ENCODE data around the gene OBP2B.
"Not testable (repeated sequence)": the region's sequence is repeated elsewhere in the genome, so short reads cannot be mapped to it uniquely, and the experiment has no call there.

Gene OBP2B

GRCh38 chr9:133221177-133221809 lies 12.2 kb upstream of the OBP2B start:
- no peak for DNase-seq

DNA sequence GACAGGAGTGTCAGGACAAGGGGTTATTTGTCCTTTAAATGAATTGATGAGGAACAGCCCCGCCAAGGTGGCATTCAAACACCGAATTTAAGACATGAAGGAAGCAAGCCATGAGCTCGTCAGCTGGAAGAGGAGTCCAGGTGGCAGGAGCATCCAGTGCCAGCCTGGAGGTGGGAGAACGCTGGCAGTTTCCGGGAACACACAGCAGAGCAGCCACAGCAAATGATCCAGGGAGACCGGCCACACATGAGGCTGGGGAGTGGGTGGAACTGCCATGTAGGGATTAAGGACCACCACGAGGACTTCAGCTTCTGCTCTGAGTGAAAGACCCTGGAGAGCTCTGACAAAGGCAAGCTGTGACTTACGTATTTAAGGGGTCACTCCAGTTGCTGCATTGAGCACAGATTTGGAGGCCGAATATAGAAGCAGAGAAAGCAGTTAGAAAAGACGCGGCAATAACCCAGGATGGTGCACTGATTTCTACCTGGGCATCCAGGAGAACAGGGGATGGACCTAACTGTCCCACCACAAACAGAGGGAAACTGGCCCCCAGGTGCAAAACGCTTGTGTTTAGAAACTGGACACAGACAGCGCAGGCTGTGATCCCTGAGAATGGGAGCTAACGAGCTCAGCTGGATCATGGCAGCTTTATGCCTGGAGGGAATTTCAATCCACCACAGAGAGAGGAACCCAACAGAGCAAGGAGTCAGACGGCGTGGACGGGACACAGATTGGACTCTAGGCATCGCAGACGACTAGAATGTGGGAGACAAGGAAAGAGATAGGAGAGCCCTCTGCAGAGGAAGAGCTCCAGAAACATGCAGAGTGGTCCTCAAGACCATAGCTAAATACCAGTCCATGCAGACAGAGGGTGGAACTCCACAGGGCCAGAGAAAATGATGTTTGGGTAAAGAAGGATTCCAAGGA lies 9.3 kb upstream of the OBP2B start:
- not testable (repeated sequence) for DNase-seq

GRCh38 chr9:133217333-133217988 lies 8.4 kb upstream of the OBP2B start:
- not testable (repeated sequence) for DNase-seq

GRCh38 chr9:133214276-133214675 lies 5.2 kb upstream of the OBP2B start:
- DNase-seq = not testable (repeated sequence)

DNA sequence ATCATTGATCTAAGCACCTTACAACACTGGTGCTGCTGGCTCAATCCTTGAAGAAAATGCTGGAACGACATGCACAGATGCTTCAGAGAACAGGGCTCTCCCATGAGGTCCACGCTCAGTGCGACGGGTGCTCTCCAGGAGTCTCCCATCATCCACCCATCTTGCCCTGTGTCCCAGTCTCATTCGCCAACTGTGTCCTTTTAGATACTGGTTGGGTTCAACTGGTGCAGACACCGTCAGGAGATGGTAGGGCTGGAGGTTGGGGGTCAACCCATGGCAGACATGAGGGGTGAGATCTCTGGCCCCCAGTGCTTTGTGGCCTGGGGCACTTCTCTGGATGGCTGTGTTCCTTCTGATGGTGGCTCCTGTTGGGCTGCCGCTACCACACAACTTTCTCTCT lies 1.6 kb upstream of the OBP2B start:
- DNase-seq = no peak

- DNase-seq = no peak
These were observed 1.1 kb upstream of the OBP2B start for GRCh38 chr9:133210202-133210532.

DNA sequence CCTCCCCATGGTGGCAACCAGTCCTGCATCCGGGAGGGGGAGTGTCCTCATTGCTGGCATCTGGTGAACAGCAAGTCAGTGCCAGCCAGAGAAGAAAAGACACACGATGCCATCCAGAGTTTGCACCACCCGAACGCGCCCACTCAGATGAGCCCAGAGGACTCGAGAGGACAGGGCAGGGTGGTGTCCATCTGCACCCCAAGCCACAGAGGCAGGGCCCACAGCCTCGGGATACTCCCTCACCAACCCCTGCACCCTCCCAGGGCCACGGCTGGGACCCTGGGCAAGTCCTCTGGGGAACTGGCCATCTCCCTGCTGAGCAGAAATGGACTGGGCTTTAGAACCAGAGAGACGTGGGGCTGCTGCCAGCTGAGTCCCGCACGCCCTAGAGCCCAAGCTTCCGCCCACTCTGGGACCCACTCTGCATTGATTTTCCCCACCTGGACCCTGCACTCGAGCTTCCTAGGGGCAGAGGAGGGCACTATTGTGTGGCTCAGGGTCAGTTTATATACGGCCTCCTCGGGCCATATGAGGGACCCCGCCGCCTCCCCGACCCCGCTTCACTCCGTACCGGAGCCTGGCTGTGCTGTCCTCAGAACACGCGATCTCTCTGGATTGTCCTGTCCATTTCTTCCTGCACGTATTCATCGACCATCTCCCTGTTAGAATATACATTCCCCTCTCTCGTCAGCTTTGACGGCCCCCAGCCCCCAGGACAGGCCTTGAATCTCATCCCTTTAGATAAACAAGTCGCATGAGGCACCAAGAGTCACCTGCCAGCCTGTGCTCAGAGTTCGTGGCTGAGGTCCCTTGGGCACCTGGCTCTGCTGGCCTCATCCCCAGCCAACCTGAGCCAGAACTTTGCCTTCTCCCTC lies 514 bp upstream of the OBP2B start:
- not testable (repeated sequence) for DNase-seq

DNA sequence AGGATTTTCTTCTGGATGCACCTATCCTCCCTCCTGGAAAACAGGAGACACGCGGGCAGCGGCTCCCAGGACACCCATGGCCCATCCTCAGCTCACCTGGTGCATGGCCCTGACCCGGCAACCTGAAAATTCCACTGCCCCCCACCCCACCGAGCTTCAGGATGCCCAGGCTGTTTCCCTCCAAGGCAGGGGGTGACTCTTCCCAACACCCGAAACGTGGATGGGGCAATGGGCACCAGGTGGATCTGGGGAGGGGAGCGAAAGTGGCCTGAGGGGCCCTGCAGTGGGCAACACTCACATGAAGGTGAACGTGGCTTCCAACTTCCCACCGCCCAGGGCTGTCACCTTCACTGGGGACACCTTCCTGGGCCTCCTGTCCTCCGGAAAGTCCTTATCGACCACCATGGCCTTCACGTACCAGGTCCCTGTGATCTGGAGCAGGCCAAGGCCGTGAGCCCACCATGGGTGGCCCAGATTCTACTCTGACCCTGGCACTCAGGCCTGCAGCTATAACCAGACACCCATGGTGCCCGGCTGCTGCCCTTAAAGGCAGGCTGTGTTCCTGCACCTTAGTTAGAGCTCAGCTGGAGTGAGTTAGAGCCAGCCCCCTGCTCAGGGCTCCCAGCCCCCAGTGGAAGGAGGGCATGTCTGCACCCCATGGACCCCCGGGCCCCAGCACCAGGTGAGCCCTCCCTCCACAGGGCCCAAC lies 725 bp downstream of the OBP2B start:
- DNase-seq = not testable (repeated sequence)

DNA sequence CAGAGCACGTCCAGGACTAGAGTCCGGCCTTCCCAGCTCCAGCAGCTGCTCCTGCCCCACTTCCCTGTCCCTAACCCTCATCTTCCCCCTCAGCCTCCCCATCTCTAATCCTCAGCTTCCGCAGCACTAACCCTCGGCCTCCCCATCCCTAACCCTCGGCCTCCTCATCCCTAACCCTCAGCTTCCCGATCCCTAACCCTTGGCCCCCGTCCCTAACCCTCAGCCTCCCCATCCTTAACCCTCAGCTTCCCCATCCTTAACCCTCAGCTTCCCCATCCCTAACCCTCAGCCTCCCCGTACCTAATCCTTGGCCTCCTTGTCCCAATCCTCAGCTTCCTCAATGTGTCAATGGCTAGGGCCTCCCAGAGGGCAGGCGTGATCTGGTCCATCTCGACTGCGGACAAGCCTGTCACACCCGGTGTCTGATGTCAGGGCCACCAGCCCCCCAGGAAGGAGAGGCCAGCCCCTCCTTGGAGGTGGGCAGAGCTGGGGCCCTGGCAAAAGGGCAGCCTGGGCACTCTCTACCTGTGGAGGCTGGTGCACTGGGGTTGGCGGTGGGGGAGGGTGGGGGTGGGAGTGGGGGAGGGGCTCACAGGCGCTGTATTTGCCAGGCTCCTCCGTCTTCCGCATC lies 1.4 kb downstream of the OBP2B start:
- no peak for DNase-seq

- DNase-seq = no peak
These were observed 2.0 kb downstream of the OBP2B start for GRCh38 chr9:133207021-133207531.

- no peak for DNase-seq
These were observed 2.8 kb downstream of the OBP2B start for GRCh38 chr9:133205996-133206931.

- DNase-seq = not testable (repeated sequence)
These were observed 3.6 kb downstream of the OBP2B start for GRCh38 chr9:133205481-133205887.

DNA sequence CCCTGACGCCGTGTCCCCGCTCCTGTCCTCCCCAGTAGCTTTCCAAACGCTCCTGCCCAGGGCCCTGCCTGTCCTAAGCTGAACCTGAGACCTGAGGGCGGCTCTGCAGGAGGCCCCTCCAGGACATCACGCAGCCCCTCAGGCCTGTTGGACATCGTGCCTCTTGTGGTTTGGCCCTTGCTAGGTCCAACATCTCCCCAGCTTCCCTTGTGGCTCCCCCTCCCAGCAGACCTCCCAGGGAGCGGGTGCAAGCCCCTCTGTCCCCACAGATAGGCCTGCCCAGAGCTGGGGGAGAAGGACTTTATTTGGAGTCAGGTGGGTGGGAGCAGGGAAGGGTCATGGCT lies 4.1 kb downstream of the OBP2B start:
- no peak for DNase-seq

GRCh38 chr9:133204335-133204992 lies 4.6 kb downstream of the OBP2B start:
- DNase-seq = no peak

DNA sequence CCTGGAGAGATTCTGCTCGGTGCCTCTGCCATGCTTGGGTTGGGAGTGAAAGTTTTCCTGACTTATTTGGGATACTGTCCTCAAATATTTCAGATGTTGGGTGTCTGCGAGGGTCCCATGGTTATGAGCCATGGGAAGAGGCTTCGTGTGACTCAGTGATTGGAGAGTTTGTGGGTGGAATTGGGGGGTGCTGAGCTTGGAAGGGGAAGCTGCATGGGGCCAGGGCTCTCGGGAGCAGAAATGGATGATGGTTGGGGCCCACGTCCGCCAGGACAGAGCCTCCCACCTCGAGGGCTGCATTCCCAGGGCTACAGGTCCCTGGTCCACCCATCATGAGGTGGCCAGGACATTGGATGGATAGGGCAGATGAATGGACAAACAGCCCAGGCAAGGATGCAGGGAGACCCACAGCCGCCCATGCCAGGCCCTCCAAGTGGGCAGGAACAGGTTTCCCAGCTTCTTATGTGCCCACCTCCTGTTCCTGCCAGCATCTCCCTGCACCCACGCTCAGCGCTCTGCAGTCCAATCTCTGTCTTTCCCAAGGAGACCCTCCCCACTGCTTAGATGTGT lies 5.5 kb downstream of the OBP2B start:
- no peak for DNase-seq

- no peak for DNase-seq
These were observed 6.2 kb downstream of the OBP2B start for GRCh38 chr9:133202688-133203453.

DNA sequence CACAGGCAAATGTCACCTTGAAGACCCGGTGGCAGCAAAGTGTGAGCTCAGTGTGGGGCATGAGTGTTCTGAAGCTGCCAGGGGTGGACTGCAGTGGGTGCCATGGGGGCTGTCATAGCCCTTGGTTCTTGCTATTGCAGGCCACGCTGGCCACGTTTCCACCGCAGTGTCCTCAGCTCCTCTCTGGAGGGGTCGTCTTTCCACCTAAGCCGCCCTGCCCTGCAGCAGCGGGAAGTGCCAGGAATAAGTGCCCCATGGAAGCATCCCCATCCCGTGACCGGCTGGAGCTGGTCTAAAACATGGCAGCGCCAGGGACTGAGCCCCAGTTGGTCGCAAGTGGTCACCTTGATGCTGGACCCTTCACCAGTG lies 6.9 kb downstream of the OBP2B start:
- DNase-seq = no peak

DNA sequence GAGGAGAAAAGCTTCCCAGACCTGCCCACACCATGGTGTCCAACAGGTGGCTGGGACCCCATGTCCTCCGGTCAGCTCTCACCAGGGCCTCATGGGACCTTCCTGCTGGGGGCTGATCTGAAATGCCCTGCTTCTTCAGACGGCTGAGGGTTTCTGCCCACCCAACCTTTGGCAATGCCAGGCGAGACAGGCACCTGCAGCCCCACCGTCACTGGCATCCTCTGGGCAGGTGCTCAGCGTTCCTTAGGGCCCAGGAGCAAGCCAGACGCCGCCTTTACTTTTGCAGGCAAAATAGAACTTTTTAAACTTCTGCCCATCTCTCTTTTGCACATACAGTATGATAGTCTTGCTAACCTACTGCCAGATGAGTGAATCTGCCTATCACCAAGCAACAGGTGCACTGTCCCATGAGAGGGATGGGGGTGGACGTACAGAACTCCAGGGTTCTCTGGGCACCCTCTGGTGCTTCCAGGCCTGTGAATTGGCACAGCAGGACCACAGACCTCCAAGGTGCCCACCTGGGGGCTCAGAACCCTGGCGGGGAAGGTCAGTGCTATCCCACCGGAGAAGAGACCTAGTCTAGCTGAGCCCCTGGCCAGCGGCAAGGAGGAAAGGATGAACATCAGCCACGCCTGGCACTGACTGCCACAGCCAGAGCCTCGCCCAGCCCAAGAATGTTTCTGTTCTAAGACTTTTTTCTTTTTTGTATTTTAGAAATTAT lies 7.5 kb downstream of the OBP2B start:
- DNase-seq = no peak

All from NCI-H510A (cell line).